ENCODE data around the gene IGFALS. TPM values are rescaled to one million over a fixed set of nuclear protein-coding genes. Genes with fewer than 3 reads are reported as not detected.

Gene IGFALS
- total and polyA plus RNA-seq, 2 donors (not counting 3 experiments of a cell fraction or from before 2014, with no cell fraction given) = not detected

DNA sequence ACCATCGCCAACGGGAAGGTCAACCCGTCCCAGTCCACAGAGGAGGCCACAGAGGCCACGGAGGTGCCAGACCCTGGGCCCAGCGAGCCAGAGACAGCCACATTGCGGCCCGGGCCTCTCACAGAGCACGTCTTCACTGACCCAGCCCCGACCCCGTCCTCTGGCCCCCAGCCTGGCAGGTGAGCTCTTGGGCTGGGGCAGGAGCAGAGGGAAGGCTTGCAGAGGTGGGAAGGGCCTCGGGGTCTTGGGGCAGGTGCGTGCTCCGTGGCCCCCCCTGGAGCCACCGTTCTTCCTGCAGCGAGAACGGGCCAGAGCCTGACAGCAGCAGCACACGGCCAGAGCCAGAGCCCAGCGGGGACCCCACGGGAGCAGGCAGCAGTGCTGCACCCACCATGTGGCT lies 27.3 kb downstream of the IGFALS start:
- POLR2A ChIA-PET = no interaction called here
- H3K4me2 ChIP-seq (ENCODE audit: insufficient read depth, low read length) = no peak overlapping the region
- no peaks in the 10 kb centered on the region for H3K79me2 ChIP-seq (ENCODE audit: control insufficient read depth, insufficient read depth, low read length)
- H2AFZ ChIP-seq (ENCODE audit: low read depth, low read length) = no peak overlapping the region
- no peaks in the 10 kb centered on the region for H3K9me1 ChIP-seq (replicated peaks; ENCODE audit: control insufficient read depth, extremely low read depth, insufficient read depth, low read length)
- TSS peak; percentile 9 for BruUV-seq (replicated peaks)
- no peak overlapping the region for H3K4me3 ChIP-seq (replicated peaks in 1 of 3; ENCODE audit: insufficient read depth in 1 of 3, low read depth in 1 of 3, low read length in 3 of 3)
- peaks cover 5 to 46% of the 10 kb centered on the region in 2 experiments for H3K36me3 ChIP-seq (ENCODE audit: control insufficient read depth in 2 of 2, extremely low read depth in 1 of 2, insufficient read depth in 2 of 2, low read length in 2 of 2)
- intact Hi-C loops (cut with micrococcal nuclease) (no loop called here), dilution Hi-C loops (cut with MboI; ENCODE audit: extremely low pct_ligation_motif_present, low sequenced_read_pairs) (no loop called here)
- no peaks in the 10 kb centered on the region for H4K20me1 ChIP-seq (replicated peaks; ENCODE audit: control insufficient read depth, extremely low read depth, insufficient read depth, low read length)
- H3K27ac ChIP-seq (ENCODE audit: insufficient read depth, low read depth, low read length) = no peak overlapping the region
- peaks cover 6% of the 10 kb centered on the region for H3K4me1 ChIP-seq (ENCODE audit: control insufficient read depth, extremely low read depth, insufficient read depth, low read length)
- H3K9ac ChIP-seq (replicated peaks; ENCODE audit: extremely low read depth, insufficient read depth, low read length) = no peak overlapping the region
- FAIRE-seq (no peak), DNase-seq (ENCODE audit: low read depth, low spot score) (no peak)
- CTCF ChIA-PET = no interaction called here
- H3K9me3 ChIP-seq (replicated peaks; ENCODE audit: control insufficient read depth, insufficient read depth, low read length) = no peaks in the 10 kb centered on the region
- TF ChIP-seq EZH2 (IDR thresholded peaks at IDR 0.05; ENCODE audit: borderline replicate concordance, low read depth, low read length, severe bottlenecking) (no peak), GATA2 (IDR thresholded peaks at IDR 0.05; ENCODE audit: insufficient read depth, insufficient read length, low read depth, low read length) (no peak), MYC (IDR thresholded peaks at IDR 0.05; ENCODE audit: low read depth, low read length) (no peak), MAX (IDR thresholded peaks at IDR 0.05; ENCODE audit: insufficient read depth, insufficient read length) (no peak), CTCF (IDR thresholded peaks at IDR 0.05; ENCODE audit: extremely low read depth in 1 of 2, insufficient read depth in 1 of 2, low read depth in 1 of 2, low read length in 2 of 2) (no peak), POLR2A (IDR thresholded peaks at IDR 0.05; ENCODE audit: low read depth, low read length) (no peak), POLR2AphosphoS5 (IDR thresholded peaks at IDR 0.05; ENCODE audit: insufficient read depth, low read depth, low read length) (no peak)
- H3K27me3 ChIP-seq (ENCODE audit: control insufficient read depth in 2 of 2, insufficient read depth in 2 of 2, low read length in 2 of 2) = no peaks in the 10 kb centered on the region

Data from endothelial cell of umbilical vein (primary cell).